ENCODE measurements around the gene RANBP3L.
A peak's percentile ranks its signal among the peaks of the same experiment; 100 is the strongest.
"Not testable (repeated sequence)": the region's sequence is repeated elsewhere in the genome, so short reads cannot be mapped to it uniquely, and the experiment has no call there.

The RANBP3L gene, protein sequence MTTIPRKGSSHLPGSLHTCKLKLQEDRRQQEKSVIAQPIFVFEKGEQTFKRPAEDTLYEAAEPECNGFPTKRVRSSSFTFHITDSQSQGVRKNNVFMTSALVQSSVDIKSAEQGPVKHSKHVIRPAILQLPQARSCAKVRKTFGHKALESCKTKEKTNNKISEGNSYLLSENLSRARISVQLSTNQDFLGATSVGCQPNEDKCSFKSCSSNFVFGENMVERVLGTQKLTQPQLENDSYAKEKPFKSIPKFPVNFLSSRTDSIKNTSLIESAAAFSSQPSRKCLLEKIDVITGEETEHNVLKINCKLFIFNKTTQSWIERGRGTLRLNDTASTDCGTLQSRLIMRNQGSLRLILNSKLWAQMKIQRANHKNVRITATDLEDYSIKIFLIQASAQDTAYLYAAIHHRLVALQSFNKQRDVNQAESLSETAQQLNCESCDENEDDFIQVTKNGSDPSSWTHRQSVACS

DNA sequence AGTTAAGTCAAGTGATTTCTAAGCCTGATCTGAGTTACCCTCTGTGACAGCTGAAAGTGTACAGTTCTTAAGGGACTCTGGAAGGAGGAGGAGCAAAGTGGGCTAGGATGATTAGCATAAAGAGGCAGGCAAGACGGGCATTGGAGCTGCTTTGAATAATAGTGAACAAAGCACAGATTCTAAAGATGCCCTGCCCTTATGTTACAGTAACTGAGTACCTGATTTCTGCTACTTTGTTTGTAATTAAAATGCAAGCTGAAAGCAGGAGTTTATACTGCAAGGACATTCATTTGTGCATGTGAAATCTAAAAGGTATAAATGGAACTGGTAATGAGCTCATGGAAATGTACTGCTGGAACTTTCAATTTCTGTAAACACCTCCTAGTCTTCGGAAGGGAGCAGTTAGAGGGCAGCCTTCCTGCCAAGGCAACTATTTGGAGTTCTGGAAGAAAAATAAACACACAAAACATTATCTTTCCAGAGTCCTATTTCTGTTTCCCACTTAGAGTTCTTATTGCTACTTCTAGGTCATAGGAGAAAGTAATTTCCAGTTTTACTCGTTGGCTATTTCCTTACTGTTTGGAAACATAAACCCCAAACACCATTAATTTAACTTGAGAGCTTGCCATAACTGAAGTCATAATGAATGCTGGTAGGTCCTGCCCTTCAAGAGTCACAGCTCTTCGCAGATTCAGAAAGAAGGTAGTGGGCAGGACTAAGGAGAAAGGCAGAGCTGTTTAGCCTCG is at the start of gene RANBP3L:
Gene RANBP3L (minus strand): TSS at position 45 of the 746 bp plus-strand sequence. CDS start 486 bp downstream, outside the sequence.
- no peak for DNase-seq

DNA sequence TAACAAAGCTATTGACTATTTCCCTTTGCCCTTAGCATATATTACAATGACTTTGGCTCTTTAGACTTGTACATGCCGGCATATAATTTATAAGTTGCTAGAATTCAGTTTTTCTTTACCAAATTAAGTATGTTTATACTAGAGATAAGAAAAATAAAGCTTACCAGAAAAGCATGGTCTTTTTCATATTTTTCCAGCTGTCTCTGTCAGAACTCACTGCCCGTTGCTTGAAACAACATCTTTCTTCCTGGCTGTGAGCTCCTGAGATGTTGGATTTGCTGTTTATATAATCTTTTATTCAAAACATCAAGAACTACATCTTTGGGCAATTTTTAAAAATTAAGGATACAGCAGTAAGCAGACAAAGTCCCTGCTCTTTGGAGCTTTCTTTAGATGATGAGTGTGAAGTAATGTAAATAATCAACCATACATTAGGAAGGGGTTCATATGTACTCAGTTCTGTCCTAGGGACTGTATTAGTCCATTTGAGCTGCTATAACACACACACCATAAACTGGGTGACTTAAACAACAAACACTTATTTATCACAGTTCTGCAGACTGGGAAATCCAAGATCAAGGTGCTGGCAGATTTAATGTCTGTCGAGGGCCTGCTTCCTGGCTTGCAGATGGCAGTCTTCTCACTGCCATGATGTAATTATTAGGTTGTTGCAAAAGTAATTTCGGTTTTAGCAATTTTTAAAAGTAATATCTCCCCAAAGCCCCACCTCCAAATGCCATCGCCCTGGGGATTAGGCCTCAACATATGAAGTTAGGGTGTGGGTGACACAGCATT is 45.4 kb upstream of the RANBP3L start:
- DNase-seq = no peak

DNA sequence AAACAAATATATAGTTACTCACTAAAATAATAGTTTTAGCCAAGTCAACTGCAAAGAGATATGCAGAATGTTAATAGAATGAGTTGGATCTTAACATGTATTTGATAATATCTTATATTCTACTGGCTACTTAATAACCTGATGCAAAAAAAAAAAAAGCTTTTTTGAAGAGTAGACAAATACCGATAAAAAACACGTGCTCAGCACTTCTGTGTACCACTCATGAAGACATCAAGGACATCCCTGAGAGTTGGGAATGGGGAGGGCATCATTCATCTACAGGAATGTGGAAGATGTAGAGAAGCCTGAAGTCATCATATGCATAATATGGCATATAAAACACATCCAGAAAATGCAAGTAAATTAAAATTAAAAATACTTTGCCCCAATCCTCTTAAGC is 43.2 kb upstream of the RANBP3L start:
- DNase-seq = no peak

DNA sequence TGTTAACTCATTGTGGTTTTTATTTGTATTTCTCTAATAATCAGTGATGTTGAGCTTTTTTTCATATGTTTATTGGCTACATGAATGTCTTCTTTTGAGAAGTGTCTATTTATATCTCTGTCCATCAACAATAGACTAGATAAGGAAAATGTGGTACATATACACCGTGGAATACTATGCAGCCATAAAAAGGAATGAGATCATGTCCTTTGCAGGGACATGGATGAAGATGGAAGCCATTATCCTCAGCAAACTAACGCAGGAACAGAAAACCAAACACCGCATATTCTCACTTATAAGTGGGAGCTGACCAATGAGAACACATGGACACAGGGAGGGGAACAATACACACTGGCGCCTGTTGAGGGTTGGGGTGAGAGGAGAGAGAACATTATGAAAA is 40.0 kb upstream of the RANBP3L start:
- DNase-seq = not testable (repeated sequence)

DNA sequence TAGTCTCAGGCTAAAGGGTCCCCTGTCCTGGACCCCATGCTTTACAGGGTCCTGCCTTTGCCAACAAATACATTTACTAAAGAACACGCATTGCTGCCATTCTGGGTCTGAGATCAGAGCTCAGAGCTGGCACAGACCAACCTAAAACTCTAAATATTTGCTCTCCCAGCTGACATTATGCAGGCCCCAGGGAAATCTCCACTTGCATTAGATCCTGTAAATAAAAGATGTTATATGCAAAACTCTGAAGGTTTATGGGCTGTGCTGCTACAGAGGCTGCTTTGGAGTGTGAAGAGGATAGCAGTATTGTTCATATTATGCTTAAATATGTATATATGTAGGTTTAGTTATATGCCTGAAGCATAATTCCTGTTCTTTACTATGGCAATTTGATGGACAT is 35.9 kb upstream of the RANBP3L start:
- DNase-seq = no peak

DNA sequence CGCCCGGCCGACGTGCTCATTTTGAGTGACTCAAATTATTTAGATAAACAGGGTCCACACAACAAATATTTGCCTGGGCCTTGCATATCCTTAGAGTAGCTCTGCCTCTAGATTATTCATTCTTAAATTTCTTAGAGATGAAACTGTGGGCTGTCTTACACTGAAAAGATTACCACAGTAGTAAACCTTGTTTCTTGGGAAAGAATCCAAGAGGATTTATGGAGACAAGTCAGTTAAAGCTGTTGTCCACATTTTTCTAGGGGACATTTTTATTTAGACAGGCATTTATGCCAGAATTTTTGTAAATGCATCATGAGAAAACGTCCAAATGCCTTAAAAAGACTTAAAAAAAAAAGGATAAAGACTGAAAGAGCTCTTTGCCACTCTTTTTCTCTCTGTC is 32.6 kb upstream of the RANBP3L start:
- DNase-seq = no peak

DNA sequence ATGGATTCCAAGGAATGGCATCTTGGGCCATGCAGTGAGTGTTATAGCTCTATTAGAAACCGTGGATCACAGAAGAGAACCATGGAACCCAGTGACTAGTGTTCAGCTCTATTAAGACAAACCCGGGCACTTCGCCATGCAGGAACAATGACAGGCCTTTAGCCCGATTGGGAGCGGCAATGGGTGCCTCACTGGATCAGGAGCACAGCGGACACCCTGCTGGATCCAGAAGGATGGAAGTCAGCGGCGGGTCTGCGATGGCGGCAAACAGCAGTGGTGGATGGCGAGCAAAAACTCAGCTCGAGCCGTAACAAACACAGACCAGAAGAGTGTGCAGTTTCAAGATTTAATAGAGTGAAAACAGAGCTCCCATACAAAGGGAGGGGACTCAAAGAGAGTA is 31.0 kb upstream of the RANBP3L start:
- not testable (repeated sequence) for DNase-seq

DNA sequence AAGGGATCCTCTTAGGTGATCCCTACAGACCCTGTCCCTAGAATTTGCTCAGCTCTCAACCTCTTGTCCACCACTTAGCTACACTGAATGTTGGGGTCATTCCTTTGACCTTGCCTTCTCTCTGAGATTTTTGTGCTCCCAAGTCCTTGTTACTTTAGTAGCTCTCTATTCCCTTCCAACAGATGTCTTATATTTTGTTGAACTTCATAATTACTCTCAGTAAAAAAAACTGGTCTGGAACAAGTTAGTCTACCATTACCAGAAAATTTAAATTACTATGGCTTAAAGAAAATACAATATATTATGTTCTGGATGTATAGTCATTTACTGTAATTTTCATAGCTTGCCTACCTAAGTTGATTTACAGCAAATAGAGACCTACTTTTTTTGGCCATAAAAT is 23.5 kb upstream of the RANBP3L start:
- DNase-seq = no peak

DNA sequence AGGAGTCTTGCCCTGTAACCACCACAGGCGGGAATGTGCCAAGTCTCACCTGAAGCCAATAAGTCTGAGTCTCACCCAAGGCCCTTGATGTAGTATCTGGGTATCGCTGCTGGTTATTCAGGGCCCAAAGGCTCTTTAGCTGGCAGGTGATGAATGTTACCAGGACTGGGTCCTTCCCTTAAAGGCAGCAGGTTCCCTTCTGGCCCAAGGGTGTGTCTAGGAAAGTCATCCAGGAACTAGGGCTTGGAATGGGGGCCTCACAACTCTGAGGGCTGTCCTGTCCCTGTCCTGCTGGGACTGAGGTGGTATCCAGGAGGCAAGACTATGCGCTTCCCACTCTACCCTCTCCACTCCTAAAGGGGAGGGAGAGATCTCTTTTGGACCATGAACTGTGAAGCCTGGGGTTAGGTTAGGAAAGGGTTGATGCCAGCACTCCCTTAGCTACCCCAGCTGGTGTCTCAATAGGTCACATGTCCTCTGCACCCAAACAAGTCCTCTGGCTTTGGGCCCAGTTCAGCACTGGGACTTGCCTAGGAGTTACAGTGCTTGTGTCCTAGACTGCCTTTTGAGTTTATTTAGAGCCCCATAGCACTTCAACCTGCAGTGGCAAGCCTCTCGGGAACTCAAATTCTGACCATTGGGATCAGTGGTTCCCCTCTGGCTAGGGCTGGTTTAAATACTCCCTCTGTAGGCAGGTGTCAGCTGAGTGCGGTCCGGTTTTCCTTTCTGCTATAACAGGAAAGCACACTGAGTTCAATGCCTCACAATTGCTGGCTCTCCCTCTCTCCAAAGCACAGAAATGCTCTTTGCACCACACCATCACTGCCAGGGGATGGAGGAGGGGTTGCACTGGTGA is 22.5 kb upstream of the RANBP3L start:
- DNase-seq = no peak

DNA sequence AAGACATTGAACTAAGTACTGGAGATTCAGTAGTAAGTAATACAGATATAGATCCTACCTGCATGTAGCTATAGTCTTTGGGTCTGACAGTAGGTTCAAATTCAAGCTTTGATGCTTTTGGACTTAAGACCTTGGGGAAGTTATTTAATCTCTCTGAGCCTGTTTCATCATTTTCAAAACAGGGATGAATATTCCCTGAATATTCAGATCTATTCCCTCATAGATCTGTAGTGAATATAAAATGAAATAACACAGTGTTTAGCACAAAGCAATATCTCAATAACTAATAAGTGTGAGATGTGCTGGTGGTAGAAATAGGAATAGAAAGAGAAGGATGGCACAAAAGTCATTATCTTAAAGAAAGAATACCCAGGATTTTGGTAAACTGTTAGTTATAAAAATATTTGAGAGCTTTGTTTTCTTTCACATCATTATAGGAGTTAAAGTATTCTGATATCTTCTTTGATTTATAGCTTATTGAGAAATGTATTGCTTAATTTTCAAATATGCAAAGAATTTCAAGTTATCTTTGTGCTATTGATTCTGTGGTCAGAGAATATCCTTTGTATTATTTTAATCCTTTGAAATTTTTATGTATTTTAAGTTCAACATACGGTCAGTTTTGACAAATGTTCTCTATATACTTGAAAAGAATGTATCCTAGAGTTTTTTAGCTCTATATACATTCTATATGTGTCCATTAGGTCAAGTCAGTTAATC is 11.4 kb upstream of the RANBP3L start:
- DNase-seq = no peak

DNA sequence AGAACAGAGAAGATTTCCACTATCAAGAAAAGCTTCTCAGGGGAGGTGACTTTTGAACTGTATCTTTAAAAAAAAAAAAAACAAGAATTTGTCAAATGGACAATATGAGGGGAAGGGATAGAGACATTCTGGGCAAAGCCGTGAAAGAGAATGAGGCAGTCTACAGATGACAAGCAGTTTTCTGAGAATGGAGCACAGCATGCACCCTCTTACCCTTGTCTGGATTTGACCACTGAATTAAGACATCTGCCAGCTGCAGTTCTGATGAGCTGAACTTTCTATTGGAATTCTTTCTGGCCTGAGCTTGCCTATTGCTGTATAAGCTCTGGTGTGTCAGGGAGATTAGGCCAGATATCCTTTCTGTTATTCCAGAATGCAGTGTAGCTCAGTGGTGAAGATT is 10.3 kb upstream of the RANBP3L start:
- DNase-seq = no peak

DNA sequence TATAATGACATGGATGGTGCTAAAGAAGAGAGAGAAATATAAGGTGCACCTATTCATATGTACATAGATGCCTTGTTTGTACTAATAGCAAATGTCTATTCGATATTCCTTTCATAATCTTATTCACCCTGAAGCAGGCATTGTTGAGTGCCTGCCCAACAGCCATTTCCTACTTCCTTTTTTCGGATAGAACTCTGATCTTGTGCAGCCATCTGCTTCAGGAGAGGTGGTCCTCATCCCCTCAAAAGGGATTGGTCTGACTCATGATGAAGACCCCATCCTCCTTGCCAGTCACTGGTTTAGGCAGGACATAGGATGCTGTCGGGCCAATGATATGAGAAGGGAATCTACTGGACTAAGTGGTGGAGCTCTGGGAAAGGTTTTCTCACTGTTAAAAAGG is 8.4 kb upstream of the RANBP3L start:
- DNase-seq = no peak

DNA sequence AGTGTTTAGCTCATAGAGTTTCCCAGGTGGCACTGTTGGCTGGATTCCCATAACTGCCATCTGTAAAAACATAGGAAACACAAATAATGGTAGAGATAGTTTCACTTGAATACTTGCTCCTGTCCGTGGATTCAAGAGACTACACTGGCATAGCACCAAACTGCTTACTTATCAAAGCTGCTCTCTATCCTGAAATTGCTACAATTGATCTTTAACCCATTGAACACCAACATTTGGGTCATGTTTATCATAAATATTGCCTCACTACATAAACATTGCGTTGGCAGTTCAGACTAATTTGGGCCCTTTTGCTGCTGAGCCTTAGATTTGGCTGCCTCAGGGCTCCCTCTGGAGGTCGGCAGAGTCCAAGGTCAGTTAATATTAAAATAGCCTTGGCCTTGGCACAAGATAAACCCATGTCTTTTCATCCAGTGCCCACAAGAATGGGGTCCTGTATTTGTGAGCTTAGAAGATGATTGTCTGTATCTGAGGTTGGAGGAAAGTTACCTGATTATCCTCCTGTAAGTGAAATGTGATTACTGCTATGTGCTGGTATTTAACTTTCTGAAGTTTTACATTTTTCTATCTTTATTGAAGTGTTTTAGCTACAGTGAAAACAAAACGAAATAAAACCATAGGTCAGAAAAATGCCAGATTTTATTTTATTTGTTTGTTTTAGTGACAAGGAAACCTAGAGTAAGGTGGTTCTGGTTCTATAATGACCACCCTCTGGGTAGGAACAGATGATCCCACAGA is 4.0 kb upstream of the RANBP3L start:
- DNase-seq = peak; percentile 60

DNA sequence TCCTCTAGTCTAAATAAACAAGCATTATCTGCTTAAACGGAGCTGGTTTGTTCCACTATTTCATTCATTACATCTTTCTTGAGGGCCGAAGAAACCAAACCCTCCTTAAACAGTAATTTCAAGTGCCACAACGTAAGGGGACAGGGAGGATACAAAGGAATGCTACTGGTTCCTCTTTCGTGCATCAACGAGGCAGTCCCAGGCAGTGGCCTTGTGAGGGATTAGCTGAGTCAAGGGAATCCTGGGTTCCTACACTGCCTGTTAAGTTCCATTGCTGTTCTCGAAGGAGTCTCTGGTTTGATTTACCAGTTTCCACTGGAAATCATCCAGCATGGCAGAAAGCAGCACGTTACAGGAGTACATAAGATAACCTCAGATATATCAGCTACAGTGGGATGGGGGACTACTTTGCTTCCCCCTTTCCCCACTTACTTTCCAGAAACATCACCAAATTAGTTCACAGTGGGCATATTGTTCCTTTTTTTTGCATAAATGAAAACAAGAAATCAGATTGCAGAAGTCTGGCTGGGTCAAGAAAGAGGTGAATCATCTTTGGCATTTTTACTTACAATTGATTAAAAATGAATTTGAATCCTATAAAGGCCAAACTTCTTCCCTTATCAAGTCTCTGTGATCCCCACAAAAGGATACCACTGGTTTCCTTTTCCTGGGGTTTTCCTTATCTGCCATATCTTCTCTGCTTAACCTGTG is 2.5 kb upstream of the RANBP3L start:
- DNase-seq = no peak

DNA sequence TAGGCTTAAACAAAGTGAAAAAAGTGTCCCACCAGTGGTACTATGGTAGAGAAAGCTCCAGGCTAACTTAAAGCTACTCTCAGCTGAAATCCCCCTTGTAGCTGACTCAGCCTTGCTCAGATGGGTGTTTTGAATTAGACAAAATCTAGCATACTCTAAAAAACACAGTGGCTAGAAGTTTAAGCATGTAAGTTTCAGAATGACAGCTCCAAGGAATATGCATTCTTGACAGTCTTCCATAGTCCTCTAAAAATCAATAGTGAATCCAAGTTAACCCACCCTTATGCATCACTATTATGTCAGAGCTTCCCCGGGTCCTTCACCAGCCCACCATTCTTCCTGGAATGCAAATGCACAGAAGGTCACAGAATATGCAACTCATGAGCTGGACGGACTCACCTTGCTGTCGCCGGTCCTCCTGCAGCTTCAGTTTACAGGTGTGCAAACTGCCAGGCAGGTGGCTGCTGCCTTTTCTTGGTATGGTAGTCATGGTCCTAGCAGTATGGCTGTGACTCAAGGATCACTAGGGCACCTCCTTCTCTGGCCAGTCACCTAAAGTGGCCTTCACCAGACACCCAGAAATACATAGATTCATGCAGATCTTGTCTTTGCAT is 668 bp downstream of the RANBP3L start:
- DNase-seq = no peak

DNA sequence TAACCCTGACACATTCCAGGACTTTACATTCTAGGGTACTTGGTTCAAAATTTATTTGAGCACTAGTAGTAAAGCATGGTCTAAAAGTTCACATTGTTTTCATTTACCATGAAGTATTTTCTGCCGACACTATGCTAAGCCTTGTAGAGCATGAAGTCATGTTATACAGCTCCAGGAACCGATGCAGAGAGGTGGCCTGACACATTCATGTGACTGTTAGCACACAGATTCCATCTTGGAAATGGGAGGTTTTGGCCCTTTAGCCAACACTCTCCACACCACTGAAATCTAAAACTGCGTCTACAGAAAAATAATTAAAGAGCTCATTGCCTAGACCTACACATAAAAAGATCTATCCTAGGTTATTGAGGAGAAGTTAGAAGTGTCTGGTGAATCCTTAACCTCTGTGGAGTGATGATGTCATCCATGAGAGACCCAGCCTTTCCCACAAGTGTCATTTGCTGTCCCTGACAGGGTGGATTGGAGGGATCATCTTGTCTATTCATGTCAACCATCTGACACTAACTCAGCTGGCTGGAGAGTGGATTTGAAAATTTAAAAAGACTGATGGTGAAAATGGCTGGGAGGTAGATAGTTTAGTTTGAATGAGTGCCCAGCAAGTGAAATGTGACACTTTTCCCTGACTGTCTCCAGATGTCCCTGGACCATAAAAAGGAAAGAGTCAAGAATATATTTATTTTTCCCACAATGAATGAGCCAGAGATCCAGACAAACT is 1.3 kb downstream of the RANBP3L start:
- DNase-seq = no peak

DNA sequence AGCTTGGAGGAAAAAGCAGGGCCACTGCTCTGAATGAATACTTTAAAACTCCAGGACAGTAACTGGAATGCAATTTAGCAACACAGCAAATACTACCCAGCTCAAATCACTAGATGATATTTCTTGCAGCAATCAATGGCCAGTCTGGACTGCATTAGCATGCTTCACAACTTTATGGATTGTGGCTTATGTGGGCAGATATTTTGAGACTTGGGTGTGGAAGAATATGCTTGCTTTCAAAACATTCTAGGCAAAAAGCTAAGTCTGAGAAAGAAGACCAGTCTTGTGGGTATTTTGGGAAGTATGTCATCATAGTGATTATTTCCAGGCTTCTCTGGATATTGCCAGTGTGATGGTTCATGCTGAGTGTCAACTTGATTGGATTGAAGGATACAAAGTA is 3.1 kb downstream of the RANBP3L start:
- no peak for DNase-seq

DNA sequence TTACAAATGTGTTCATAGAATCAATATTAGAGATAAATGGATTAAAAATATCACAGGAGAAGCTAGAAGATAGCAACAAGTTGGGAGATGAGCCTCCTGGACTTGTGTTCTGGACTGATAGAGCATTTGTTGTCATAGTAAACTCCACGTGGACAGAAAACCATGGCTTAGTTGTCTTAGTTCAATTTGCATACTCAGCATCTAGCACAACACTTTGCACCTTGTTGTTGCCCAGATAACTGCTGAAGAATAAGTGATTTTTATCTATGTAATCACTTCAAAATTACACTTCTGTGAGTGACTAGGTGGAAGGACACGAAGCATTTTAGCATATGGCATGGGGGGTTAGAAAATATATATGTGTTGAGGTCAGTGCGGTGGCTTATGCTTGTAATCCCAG is 4.0 kb downstream of the RANBP3L start:
- DNase-seq = no peak

All from NCI-H1092 treated with DMSO at 0.1 percent for 48 hours (cell line).